NCI-H446 (cell line): Measurements from ENCODE around the gene FAM216B.
"Not testable (repeated sequence)": the region's sequence is repeated elsewhere in the genome, so short reads cannot be mapped to it uniquely, and the experiment has no call there.

Source experiments
- DNase-seq, 2 experiments: peaks; one replicate each; lab custom pipeline; 2025; lab: John Stamatoyannopoulos, UW

Gene FAM216B

DNA sequence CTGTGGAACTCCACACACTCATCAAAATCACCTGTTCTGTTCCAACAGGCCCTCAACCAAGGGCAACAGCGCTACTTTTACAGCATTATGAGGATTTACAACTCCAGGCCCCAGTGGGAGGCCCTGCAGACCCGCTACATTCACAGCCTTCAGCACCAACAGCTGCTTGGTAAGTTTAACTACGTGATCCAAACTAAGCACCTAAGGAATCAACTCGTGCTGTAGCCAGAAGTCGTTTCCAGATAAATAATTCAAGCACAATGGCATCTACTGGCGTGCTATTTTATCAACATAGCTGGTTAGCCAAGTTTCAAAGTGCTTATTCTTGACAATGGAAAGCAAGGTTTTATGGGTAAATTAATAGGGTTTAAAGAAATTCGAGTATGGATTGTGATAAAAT is 5.3 kb downstream of the FAM216B start:
- no peak for DNase-seq

- no peak for DNase-seq
Observed at GRCh38 chr13:42788601-42789000, 7.2 kb downstream of the FAM216B start.

- DNase-seq = no peak
Observed at GRCh38 chr13:42792154-42792553, 10.8 kb downstream of the FAM216B start.

GRCh38 chr13:42794577-42795275 is 13.3 kb downstream of the FAM216B start:
- DNase-seq = no peak

DNA sequence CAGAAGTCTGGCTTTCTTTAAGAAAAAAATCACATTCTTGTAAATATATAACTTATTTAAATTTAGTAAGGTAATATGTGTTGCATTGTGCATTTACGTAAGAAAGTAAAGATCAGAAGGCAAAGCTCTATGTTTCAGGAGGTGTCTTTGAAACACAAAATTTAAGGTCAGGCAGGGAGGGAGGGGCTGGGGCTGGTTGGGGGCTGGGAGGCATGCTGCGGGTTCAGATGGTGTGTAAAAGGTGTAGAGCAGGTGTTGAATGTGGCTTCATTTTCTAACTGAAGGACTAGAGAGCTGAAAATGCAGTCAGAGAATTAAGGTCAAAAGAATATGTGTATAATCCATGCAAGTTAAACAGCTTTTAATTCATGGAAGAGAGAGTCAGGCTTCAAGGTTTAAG is 14.3 kb downstream of the FAM216B start:
- DNase-seq = no peak

GRCh38 chr13:42796747-42797356 is 15.5 kb downstream of the FAM216B start:
- no peak for DNase-seq

DNA sequence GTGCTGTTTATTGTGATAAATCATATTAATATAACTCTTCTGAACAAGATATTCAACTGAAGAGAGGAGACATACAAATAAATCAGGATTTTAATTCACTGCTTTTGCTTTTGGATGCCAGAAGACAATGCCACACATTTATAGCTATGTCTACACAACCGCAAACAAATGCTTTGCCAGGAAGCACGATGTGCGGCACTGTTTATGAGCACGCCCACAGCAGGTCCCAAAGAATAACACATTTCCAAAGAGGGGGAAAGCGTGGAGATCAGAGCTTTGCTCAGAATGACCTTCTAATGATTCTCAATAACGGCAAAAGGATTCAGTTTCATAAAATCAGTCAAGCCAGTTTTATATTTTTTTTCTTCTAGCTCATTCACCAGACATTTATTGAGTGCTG is 16.7 kb downstream of the FAM216B start:
- no peak for DNase-seq

DNA sequence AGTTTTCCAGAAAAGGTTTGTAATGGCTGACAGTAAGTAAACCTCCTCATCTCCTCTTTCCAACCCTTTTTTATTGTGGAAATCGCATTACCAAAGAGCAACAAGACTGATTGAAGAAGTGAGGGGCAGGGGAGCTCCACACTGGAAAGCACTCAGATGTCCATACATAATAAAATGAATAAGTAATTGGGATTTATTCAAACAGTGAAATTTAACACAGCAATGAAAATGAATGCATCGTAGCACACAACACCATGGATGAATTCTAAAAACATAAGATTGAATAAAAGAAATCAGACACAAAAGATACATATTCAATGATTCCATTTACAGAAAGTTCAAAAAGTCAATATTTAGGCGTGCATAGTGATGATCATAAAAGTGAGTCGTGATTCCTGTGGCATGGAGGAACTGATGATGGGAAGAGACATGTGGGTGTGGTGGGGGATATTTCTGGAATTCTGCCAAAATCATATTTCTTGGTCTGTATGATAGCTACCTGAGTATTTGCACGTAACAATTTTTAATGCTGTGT is 18.8 kb downstream of the FAM216B start:
- no peak for DNase-seq

DNA sequence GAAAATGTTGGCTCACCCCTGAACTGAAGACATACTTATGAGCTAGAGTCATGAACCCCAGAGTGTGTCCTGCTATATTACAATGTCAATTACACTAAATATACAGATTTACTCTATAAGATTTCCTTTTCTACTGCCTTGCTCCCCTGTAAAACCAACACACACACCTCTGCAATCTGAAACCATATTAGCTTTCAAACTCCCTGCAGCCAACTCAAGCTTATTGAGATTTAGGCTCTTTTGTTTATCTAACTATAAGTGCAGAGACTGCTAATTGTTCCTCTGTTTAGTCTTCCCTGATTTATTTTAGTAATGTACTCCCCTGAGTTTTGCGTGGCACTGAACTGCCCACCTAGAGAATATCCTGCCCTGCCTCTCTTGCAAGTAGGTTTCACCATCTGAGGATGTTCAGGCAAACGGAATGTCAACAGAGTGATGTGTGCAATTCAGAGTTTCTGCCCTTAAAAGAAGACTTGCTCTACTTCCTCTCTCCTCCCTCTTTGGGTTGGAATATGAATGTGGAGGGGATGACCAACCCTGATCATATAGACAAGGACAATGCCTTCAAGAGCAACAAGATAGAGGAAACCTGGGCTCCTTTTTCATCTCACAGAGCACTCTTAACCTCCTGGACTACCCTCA is 22.3 kb downstream of the FAM216B start:
- DNase-seq = no peak

DNA sequence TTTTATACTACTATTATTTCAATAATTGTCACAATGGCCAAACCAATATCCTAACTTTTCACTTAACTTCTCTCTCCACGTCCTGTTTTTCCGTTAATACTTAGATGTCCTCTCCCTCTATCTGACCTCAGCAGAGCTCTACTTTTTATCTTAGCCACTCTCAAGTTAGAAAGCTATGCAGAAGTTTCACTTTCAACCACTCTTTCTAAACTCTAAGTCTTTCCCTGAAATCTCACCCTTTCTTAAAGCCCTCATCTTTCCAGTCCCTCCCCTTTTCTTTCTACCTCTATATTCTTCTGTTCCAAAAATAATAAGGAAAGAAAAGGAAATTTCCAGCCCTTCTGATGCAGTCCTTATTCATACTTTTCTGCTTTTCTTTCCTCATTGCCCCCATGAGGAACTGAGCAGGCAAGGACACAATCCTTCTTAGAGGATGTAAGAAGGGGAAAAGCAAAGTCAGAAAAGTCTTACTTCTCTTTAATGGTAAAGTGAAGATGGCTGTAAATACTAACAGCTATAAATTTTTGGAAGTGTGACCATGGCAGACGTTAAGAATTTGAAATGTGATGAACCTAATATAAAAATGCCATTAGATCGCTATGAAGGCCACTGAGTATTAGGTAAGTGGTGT is 23.0 kb downstream of the FAM216B start:
- no peak for DNase-seq

- no peak for DNase-seq
Observed at GRCh38 chr13:42807241-42807640, 25.9 kb downstream of the FAM216B start.

DNA sequence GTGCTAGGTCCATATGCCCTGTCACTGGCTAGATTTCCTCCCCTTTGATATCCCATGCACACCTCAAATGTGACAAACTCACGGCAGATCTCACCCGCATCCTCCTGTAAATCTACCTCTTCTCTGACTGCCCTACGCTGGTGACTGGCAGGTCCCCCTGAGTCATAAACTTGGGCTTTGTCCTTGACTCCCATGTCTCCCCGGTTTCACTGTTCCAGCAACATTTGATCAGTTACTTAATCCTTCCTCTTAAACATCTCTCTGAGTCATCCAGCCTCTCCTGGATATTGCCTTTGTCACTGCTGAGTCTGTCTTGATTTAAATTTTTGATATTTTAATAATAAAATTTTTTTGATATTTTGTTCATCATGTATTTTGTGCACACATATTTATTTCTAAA is 26.5 kb downstream of the FAM216B start:
- no peak for DNase-seq

DNA sequence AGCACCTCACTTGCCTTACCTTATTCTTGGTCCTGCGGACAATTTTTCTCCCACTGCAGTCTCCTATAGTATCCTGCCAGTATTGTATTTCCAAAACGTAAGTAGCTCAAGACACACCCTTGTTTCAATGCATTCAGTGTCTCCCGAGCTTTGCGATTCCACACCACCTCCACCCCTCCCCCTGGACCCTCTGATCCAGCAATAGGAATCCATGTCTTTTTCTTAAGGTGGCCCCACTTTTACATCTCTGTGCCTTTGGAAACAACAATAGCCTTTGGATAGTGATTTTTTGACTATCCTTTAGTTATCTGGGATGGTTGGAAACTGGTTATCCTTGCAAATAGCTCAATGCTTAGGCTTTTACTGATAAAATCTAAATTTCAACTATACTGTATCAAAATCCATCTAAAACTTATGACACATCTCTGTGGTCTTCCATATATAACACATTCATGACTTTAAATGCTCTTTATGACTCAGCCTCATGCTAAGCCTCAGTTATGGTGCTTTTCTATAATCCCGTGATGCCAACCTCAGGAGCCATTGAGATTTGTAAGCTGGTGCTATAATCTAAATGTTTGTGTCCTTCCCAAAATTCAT is 27.1 kb downstream of the FAM216B start:
- no peak for DNase-seq

GRCh38 chr13:42812316-42812715 is 30.9 kb downstream of the FAM216B start:
- DNase-seq = peak in 1 of 2 experiments; percentile 12

- no peak for DNase-seq
Observed at GRCh38 chr13:42814868-42815267, 33.5 kb downstream of the FAM216B start.

GRCh38 chr13:42815681-42816080 is 34.3 kb downstream of the FAM216B start:
- DNase-seq = no peak

DNA sequence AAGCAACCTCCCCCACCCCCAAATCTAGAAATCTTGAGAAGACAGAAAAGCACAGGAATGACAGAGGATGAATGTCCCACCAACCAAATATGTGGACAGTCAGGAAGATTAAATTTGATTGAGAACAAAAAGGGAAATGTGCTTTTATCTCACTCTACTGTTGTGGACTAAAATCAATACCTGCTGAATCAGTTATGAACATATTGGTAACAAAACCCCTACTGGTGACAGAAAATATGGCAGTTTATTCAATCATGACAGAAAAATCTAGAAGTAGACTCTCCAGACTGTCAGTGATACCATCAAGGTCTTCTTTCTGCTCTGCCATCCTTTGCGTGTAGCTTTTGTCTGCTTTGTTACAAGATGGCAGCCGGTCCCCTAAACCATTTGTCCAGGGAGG is 35.2 kb downstream of the FAM216B start:
- DNase-seq = no peak

DNA sequence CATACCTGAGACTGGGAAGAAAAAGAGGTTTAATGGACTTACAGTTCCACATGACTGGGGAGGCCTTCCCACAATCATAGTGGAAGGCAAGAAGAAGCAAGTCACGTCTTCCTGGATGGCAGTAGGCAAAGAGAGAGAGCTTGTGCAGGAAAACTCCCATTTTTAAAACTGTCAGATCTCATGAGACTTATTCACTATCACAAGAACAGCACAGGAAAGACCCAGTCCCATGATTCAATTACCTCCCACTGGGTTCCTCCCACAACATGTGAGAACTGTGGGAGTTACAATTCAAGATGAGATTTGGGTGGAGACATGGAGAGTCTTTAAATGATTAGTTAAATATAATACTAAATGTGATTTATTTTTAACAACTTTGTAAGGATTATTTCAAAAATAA is 38.3 kb downstream of the FAM216B start:
- DNase-seq = not testable (repeated sequence)

GRCh38 chr13:42820451-42820850 is 39.1 kb downstream of the FAM216B start:
- DNase-seq = no peak

- no peak for DNase-seq
Observed at GRCh38 chr13:42821437-42821836, 40.1 kb downstream of the FAM216B start.

DNA sequence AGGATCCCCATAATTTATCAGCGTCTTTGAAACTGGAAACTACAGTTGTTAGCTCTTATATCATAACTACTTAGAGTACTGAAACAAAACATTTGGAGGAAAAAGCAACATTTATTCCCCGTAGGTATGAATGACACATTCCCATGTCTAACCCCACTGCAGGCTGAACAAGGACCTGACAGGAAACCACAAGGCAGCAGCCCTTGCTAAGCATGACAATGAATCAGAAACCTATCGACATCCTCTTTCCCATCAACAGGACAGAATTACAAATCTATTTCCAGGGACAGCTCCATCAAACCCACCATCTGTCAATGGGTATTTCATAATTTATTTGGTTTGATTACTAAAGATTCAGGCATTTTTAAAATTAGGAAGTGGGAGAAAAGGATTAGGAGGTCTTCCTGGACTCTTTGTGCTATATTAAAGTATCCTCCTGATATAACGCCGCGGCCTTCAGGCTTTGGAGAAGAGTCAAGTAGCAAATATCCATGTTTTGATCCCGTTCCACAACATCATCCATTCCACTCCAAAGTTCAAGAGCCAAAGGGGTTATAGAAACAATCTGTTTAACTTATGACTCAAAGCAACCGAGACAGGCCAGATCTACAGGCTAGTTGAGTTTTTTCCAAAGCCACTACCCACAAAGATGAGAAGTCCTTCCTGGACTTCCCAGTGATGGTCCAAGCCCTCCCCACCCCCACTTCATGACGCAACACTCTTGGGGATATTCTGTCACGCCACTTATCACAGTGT is 51.1 kb downstream of the FAM216B start:
- no peak for DNase-seq

GRCh38 chr13:42834946-42835345 is 53.6 kb downstream of the FAM216B start:
- no peak for DNase-seq
